Measurements from ENCODE around the gene ASS1. TPM values are rescaled to one million over a fixed set of nuclear protein-coding genes. Genes with fewer than 3 reads are reported as not detected.
"Not testable (repeated sequence)": the region's sequence is repeated elsewhere in the genome, so short reads cannot be mapped to it uniquely, and the experiment has no call there.

ASS1 gene
- total RNA-seq, 1 donor from 2014 or later: 117 TPM

DNA sequence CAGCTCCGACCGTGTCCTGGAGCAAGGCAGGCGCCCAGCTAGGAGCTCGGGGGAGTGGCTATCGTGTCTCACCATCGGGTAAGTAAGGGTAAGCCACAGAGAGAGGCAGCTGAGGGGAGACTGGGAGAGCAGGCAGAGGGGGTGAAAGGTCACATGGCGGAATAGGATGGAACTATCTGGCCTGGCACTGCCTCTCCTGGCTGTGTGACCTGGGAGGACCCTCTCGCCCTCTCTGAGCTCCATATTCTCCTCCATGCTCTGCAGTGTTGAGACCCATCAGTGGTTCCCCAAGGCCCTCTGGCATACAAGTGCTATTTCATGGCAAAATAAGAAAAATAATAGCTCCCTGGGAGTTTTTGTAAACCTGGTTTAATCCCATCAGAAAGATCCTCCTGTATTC lies 43.9 kb upstream of the ASS1 start:
- no peak for FAIRE-seq
- Histone ChIP-seq H3K79me2 (ENCODE audit: insufficient read depth, low read length) (no peaks in the 10 kb centered on the region), H3K4me2 (ENCODE audit: low read length) (no peak overlapping the region), H3K36me3 (ENCODE audit: insufficient read depth, low read length) (no peaks in the 10 kb centered on the region), H3K4me1 (ENCODE audit: insufficient read depth, low read length) (no peaks in the 10 kb centered on the region), H4K20me1 (ENCODE audit: insufficient read depth, low read length) (no peaks in the 10 kb centered on the region), H3K27ac (ENCODE audit: low read depth, low read length) (no peak overlapping the region), H2AFZ (ENCODE audit: low read depth, low read length) (no peak overlapping the region), H3K4me3 (ENCODE audit: insufficient read depth, low read depth, low read length) (no peak overlapping the region), H3K9me3 (ENCODE audit: insufficient read depth, low read depth, low read length) (no peaks in the 10 kb centered on the region), H3K9ac (ENCODE audit: low read length) (no peak overlapping the region), H3K27me3 (ENCODE audit: insufficient read depth, low read length) (peaks cover 2% of the 10 kb centered on the region)
- peaks cover 4% of the 10 kb centered on the region for H3K9me3 Mint-ChIP-seq (ENCODE audit: unreplicated experiment)
- TF ChIP-seq, protein P1, sequence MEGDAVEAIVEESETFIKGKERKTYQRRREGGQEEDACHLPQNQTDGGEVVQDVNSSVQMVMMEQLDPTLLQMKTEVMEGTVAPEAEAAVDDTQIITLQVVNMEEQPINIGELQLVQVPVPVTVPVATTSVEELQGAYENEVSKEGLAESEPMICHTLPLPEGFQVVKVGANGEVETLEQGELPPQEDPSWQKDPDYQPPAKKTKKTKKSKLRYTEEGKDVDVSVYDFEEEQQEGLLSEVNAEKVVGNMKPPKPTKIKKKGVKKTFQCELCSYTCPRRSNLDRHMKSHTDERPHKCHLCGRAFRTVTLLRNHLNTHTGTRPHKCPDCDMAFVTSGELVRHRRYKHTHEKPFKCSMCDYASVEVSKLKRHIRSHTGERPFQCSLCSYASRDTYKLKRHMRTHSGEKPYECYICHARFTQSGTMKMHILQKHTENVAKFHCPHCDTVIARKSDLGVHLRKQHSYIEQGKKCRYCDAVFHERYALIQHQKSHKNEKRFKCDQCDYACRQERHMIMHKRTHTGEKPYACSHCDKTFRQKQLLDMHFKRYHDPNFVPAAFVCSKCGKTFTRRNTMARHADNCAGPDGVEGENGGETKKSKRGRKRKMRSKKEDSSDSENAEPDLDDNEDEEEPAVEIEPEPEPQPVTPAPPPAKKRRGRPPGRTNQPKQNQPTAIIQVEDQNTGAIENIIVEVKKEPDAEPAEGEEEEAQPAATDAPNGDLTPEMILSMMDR (IDR thresholded peaks at IDR 0.05; ENCODE audit: insufficient read depth, low read depth, low read length): no peak
- TF ChIP-seq EZH2 (IDR thresholded peaks at IDR 0.05; ENCODE audit: insufficient read depth, low read length): no peak
- peaks cover 4% of the 10 kb centered on the region for H3K36me3 Mint-ChIP-seq (ENCODE audit: low read depth, unreplicated experiment)
- no peak for DNase-seq (ENCODE audit: low read depth)
- no peak overlapping the region for H3K27ac Mint-ChIP-seq (ENCODE audit: unreplicated experiment)
- no peak overlapping the region for H3K4me3 Mint-ChIP-seq (ENCODE audit: unreplicated experiment)
- peaks cover 48% of the 10 kb centered on the region for H3K27me3 Mint-ChIP-seq (ENCODE audit: low read depth, unreplicated experiment)
- H3K4me1 Mint-ChIP-seq (ENCODE audit: low read depth, unreplicated experiment): no peaks in the 10 kb centered on the region

DNA sequence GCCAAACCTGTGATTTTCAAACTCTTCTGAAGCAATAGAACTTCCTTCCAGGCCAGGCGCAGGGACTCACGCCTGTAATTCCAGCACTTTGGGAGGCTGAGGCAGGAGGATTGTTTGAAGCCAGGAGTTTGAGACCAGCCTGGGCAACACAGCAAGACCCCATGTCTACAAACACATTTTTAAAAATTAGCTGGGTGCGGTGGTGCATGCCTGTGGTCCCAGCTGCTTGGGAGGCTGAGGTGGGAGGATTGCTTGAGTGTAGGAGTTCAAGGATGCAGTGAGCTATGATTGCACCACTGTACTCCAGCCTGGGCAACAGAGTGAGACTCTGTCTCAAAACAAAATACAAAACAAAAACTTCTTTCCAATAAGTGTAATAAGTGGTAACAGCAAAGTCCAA lies 43.0 kb upstream of the ASS1 start:
- DNase-seq (ENCODE audit: low read depth); H4K20me1 ChIP-seq (ENCODE audit: insufficient read depth, low read length); H3K9ac ChIP-seq (ENCODE audit: low read length); H3K4me1 ChIP-seq (ENCODE audit: insufficient read depth, low read length); H3K4me3 ChIP-seq (ENCODE audit: insufficient read depth, low read depth, low read length); H3K4me2 ChIP-seq (ENCODE audit: low read length); H3K4me3 Mint-ChIP-seq (ENCODE audit: unreplicated experiment); H3K36me3 Mint-ChIP-seq (ENCODE audit: low read depth, unreplicated experiment); H3K9me3 ChIP-seq (ENCODE audit: insufficient read depth, low read depth, low read length); FAIRE-seq; H3K36me3 ChIP-seq (ENCODE audit: insufficient read depth, low read length); H3K79me2 ChIP-seq (ENCODE audit: insufficient read depth, low read length); H2AFZ ChIP-seq (ENCODE audit: low read depth, low read length); H3K4me1 Mint-ChIP-seq (ENCODE audit: low read depth, unreplicated experiment); H3K27ac ChIP-seq (ENCODE audit: low read depth, low read length); H3K27me3 ChIP-seq (ENCODE audit: insufficient read depth, low read length); H3K9me3 Mint-ChIP-seq (ENCODE audit: unreplicated experiment); H3K27ac Mint-ChIP-seq (ENCODE audit: unreplicated experiment): not testable (repeated sequence)
- peaks cover 43% of the 10 kb centered on the region for H3K27me3 Mint-ChIP-seq (ENCODE audit: low read depth, unreplicated experiment)

DNA sequence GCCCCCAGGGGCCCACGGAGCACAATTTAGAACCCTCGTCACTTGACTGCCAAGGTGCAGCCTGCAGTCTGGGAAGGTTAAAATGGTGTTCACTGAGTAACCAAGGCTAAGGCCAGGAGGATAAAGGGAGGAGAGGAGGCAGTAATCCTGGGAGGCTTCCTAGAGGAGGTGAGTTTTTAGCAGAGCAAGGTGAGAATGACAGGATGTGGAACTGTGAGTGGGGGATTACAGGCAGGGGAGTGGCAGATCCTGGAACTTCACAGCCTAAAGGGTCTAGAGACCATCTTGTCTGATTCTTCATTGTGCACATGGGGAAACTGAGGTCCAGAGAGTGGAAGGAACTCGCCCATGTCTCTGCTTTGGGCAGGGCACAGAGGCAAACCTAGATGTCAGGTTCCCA lies 42.5 kb upstream of the ASS1 start:
- H3K27me3 Mint-ChIP-seq (ENCODE audit: low read depth, unreplicated experiment): peaks cover 40% of the 10 kb centered on the region
- peaks cover 2% of the 10 kb centered on the region for H3K27me3 ChIP-seq (ENCODE audit: insufficient read depth, low read length)
- H2AFZ ChIP-seq (ENCODE audit: low read depth, low read length): no peak overlapping the region
- no peak overlapping the region for H3K27ac ChIP-seq (ENCODE audit: low read depth, low read length)
- H3K4me1 Mint-ChIP-seq (ENCODE audit: low read depth, unreplicated experiment): no peaks in the 10 kb centered on the region
- H3K4me3 ChIP-seq (ENCODE audit: insufficient read depth, low read depth, low read length): no peak overlapping the region
- no peak overlapping the region for H3K4me3 Mint-ChIP-seq (ENCODE audit: unreplicated experiment)
- H3K4me2 ChIP-seq (ENCODE audit: low read length): no peak overlapping the region
- H3K4me1 ChIP-seq (ENCODE audit: insufficient read depth, low read length): no peaks in the 10 kb centered on the region
- H3K36me3 ChIP-seq (ENCODE audit: insufficient read depth, low read length): no peaks in the 10 kb centered on the region
- H3K9ac ChIP-seq (ENCODE audit: low read length): no peak overlapping the region
- no peaks in the 10 kb centered on the region for H3K9me3 Mint-ChIP-seq (ENCODE audit: unreplicated experiment)
- no peak overlapping the region for H3K27ac Mint-ChIP-seq (ENCODE audit: unreplicated experiment)
- FAIRE-seq (no peak), DNase-seq (ENCODE audit: low read depth) (no peak)
- peaks cover 2% of the 10 kb centered on the region for H3K36me3 Mint-ChIP-seq (ENCODE audit: low read depth, unreplicated experiment)
- TF ChIP-seq EZH2 (IDR thresholded peaks at IDR 0.05; ENCODE audit: insufficient read depth, low read length): no peak
- no peaks in the 10 kb centered on the region for H3K9me3 ChIP-seq (ENCODE audit: insufficient read depth, low read depth, low read length)
- no peaks in the 10 kb centered on the region for H3K79me2 ChIP-seq (ENCODE audit: insufficient read depth, low read length)
- H4K20me1 ChIP-seq (ENCODE audit: insufficient read depth, low read length): no peaks in the 10 kb centered on the region

All from astrocyte (in vitro differentiated cells and primary cell).